ENCODE data around the gene CYB5R4.

CYB5R4 gene

DNA sequence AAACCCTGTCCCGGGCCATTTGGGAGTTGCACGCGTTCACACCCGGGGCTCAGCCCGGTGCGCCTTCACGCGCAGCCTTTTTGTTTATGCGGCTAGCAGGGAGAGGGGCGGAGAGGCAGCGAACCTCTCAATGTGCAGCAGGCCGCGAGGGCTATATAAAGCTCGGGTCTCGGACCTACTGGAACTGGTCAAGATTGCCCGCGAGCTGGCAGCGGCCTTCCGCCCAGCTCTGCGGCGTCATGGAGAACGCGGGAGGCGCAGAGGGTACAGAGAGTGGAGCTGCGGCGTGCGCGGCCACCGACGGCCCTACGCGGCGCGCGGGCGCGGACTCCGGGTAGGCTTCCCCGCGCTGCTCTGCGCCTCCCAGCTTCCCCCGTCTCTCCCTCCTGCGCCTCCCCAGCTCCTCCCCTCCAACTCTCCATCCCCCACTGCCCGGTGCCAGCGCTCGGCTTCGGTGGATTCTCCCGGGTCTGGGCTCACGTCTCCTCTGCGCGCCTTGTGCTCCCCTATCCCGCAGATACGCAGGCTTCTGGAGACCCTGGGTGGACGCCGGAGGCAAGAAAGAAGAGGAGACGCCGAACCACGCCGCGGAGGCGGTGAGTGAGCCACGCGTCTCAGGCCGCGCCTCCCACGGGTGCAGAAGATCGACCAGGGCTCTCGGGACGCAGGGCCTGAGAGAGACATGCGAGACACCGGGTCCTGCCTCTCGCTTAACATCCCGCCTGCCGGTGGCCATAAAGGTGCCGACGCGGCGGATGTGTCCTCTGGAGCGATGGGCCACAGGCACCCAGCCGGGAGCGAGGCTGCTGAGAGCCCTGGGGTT lies 6.1 kb upstream of the CYB5R4 start, which contains the start of gene RIPPLY2:
Gene RIPPLY2 (plus strand): TSS at position 183 of the 823 bp plus-strand sequence. CDS start 57 bp downstream, at position 240.
- H3K36me3 Mint-ChIP-seq = peaks cover 2% of the 10 kb centered on the region
- H3K9me3 Mint-ChIP-seq (ENCODE audit: low read depth) = no peaks in the 10 kb centered on the region
- no peak within 1 kb of the TSS for H3K27ac Mint-ChIP-seq
- H3K4me1 Mint-ChIP-seq (ENCODE audit: low read depth) = peaks cover 16% of the 10 kb centered on the region
- peak within 1 kb of the TSS; percentile 68 for H3K4me3 Mint-ChIP-seq
- peaks cover 48% of the 10 kb centered on the region for H3K27me3 Mint-ChIP-seq

DNA sequence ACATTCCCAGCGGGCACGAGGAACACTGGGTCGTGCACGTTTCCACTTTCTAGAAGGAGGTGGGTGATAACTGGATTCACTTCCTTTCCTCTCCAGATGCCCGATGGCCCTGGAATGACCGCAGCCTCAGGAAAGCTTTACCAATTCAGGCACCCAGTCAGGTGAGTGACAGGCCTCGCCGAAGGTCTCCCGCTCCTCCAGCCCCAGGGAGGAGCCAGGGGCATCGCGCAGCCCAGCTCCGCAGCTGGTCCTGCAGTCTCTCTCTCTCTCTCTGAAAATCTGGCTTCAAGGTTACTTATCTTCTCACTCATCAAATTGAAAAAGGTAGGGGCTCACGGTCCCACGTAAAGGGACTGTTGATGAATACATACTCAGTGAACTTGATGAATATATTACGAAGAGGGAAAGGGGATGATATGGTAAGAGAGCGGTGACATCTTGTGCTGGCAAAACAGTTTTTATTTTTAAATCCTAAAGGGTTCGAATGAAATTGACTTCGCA lies 5.4 kb upstream of the CYB5R4 start:
- peak overlapping the region; percentile 68 for H3K4me3 Mint-ChIP-seq
- no peaks in the 10 kb centered on the region for H3K9me3 Mint-ChIP-seq (ENCODE audit: low read depth)
- H3K4me1 Mint-ChIP-seq (ENCODE audit: low read depth) = peaks cover 23% of the 10 kb centered on the region
- H3K36me3 Mint-ChIP-seq = peaks cover 2% of the 10 kb centered on the region
- no peak overlapping the region for H3K27ac Mint-ChIP-seq
- H3K27me3 Mint-ChIP-seq = peaks cover 43% of the 10 kb centered on the region

DNA sequence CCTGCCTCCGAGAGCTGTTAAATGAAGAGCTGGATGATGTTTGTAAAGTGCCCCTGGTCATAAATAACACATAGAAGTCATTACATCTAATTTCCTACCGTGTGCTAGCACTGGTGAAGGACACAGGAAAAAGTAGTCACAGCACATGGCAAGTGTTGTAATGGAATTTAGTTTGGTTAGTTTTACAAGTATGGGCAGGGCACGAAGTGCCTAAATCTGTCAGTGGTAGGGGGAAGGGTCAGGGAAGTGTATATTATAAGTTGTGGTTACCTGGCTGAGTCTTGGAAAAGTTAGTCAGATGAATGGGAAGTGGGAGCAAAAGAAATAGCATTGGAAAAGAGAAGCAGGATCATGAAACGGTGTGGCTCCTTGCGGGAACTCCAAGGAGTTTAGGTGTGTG lies 4.7 kb upstream of the CYB5R4 start:
- Mint-ChIP-seq H3K27me3 (peaks cover 39% of the 10 kb centered on the region), H3K4me3 (peak overlapping the region; percentile 68), H3K4me1 (ENCODE audit: low read depth) (peaks cover 27% of the 10 kb centered on the region), H3K36me3 (peaks cover 2% of the 10 kb centered on the region), H3K27ac (no peak overlapping the region), H3K9me3 (ENCODE audit: low read depth) (no peaks in the 10 kb centered on the region)

DNA sequence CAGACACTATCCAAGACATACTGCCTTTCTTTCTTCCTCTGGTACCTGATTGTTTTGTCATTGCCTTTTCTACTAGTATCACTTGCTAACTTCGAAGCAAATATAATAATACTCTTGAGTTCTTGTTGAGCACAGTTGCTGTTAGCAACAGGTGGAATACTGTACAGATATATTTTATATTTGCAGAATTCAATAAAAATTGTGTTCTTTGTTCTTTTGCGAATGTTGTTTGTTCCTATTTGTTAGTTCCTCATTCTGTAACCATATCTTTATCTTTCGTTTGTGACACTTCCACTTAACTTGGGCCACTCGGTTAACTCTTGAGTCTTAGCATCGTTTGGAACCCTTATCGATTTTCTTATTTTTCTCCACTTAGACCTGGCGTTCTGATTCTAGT lies 868 bp downstream of the CYB5R4 start:
- Mint-ChIP-seq H3K27ac (peak overlapping the region; percentile 90), H3K9me3 (ENCODE audit: low read depth) (no peaks in the 10 kb centered on the region), H3K4me1 (ENCODE audit: low read depth) (peaks cover 40% of the 10 kb centered on the region), H3K4me3 (peak overlapping the region; percentile 99), H3K27me3 (peaks cover 3% of the 10 kb centered on the region), H3K36me3 (peaks cover 8% of the 10 kb centered on the region)

GRCh38 chr6:83860782-83861495 lies 1.4 kb downstream of the CYB5R4 start:
- Mint-ChIP-seq H3K27ac (peak overlapping the region; percentile 28), H3K27me3 (no peaks in the 10 kb centered on the region), H3K4me3 (peak overlapping the region; percentile 99), H3K36me3 (peaks cover 11% of the 10 kb centered on the region), H3K9me3 (ENCODE audit: low read depth) (no peaks in the 10 kb centered on the region), H3K4me1 (ENCODE audit: low read depth) (peaks cover 40% of the 10 kb centered on the region)

DNA sequence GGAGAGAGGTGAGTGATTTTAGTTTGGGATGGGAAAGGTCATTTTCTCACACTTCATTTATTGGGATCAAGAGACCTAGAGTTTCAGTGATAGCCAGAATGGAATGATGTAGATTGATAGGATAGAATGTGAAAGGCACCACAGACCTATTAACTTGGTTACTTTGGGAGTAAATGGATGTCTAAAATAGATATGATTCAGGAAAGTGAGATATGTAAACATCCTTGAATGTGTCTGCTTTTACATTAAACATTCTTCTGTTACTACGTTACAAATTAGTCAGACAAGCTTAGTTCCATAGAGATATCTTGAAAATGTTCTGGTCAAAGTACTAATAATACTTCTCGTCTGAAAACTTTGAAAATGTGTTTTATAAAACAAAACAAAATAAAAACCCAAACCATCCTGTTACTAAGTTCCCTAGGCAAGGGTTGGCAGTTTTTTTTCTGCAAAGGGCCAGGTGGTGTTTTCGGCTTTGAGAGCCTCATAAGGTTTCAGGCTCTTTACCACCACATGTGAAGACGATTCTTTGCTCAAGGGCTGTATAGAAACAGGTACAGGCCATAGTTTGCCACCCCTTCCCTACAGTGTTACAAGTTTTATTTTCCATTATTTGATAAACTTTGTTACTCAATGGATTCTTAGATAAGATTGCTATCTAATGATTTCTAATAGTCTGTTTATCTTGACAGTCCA lies 3.4 kb downstream of the CYB5R4 start:
- Mint-ChIP-seq H3K4me3 (no peak overlapping the region), H3K9me3 (ENCODE audit: low read depth) (peaks cover 8% of the 10 kb centered on the region), H3K27ac (no peak overlapping the region), H3K4me1 (ENCODE audit: low read depth) (peaks cover 39% of the 10 kb centered on the region), H3K27me3 (no peaks in the 10 kb centered on the region), H3K36me3 (peaks cover 23% of the 10 kb centered on the region)

DNA sequence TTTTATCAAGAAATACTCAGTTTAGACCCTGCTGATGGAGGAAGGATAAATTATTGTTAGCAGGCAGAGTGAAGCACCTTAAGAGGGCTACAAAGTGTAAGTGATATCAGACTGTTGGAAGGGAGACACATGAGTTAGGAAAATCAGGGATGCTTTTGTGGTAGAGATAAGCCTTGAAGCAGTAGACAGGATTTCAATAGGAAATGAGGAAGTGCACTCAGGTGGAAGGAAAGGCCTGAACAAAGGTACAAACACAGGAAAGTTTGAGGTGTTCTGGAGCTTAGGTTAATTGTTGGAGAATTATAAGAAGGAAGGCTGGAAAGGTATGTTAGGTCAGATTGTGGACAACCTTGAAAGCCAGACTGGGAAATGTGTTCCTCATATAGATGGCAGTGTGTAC lies 7.6 kb downstream of the CYB5R4 start:
- Mint-ChIP-seq H3K27me3 (no peaks in the 10 kb centered on the region), H3K9me3 (ENCODE audit: low read depth) (peaks cover 11% of the 10 kb centered on the region), H3K4me3 (no peak overlapping the region), H3K4me1 (ENCODE audit: low read depth) (peaks cover 16% of the 10 kb centered on the region), H3K27ac (no peak overlapping the region), H3K36me3 (peaks cover 35% of the 10 kb centered on the region)

- Mint-ChIP-seq H3K27ac (no peak overlapping the region), H3K4me3 (no peak overlapping the region), H3K36me3 (peaks cover 35% of the 10 kb centered on the region), H3K9me3 (ENCODE audit: low read depth) (peaks cover 11% of the 10 kb centered on the region), H3K4me1 (ENCODE audit: low read depth) (peaks cover 17% of the 10 kb centered on the region), H3K27me3 (no peaks in the 10 kb centered on the region)
Measured at GRCh38 chr6:83867527-83868161, 8.2 kb downstream of the CYB5R4 start.

GRCh38 chr6:83868639-83869038 lies 9.2 kb downstream of the CYB5R4 start:
- Mint-ChIP-seq H3K4me3 (no peak overlapping the region), H3K27me3 (no peaks in the 10 kb centered on the region), H3K4me1 (ENCODE audit: low read depth) (peaks cover 23% of the 10 kb centered on the region), H3K27ac (no peak overlapping the region), H3K9me3 (ENCODE audit: low read depth) (peaks cover 11% of the 10 kb centered on the region), H3K36me3 (peaks cover 35% of the 10 kb centered on the region)

DNA sequence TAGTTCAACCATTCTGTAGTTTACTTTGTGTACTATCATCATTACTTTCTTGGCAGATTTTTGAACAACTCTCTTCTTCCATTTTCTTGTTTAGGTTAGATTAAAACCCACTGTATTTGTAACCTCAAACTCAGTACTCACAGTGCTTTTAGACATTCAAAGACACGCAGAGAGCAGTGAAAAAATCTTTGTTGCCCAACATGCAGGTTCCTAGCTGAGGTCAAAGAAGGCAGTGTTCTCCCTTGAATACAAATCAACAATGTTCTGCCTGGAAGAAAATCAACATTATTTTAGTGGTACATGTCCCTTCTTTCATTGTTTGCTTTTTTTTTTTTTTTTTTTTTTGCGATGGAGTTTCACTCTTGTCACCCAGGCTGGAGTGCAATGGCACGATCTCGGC lies 11.2 kb downstream of the CYB5R4 start:
- no peak overlapping the region for H3K27ac Mint-ChIP-seq

DNA sequence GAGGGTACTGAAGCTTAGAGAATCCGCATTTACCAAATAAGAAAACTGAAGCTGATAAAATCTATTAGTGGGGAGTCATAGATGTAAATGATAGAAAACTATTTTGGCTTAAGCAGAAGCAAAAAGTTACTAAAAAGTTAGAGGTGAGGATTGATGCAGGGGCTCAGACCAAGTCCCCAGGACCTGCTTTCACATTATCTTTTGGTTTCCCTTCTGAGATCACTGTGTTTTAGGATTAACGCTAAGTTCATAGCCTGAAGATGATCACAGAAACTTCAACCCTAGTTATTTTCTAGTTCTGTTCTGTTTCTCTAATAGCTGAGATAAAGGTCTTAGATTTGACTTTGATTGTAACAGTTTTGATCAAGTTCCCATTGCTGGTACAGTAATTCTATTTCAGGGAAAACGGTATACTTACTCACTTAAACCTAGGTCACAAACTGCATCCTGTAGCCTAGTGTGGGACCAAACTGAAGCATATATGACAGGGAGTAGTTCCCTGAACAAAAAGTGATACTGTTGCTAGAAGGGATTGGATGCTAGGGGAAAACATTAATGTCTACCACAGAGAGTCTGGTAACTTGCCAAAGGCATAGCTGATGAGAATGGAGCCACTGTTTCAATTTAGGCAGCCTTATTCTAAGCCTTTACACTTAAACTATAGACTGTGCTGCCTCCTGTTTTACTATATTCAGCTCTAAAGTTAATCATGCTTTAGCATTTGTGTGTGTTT lies 13.1 kb downstream of the CYB5R4 start:
- Mint-ChIP-seq H3K9me3 (ENCODE audit: low read depth) (peaks cover 4% of the 10 kb centered on the region), H3K27ac (no peak overlapping the region), H3K36me3 (peaks cover 17% of the 10 kb centered on the region), H3K27me3 (no peaks in the 10 kb centered on the region), H3K4me1 (ENCODE audit: low read depth) (peaks cover 36% of the 10 kb centered on the region), H3K4me3 (no peak overlapping the region)

More for the DNA sequence above, 11.2 kb downstream of the CYB5R4 start:
- no peak overlapping the region for H3K4me3 Mint-ChIP-seq
- H3K9me3 Mint-ChIP-seq (ENCODE audit: low read depth) = peaks cover 11% of the 10 kb centered on the region
- H3K27me3 Mint-ChIP-seq = no peaks in the 10 kb centered on the region
- H3K36me3 Mint-ChIP-seq = peaks cover 25% of the 10 kb centered on the region
- H3K4me1 Mint-ChIP-seq (ENCODE audit: low read depth) = peaks cover 28% of the 10 kb centered on the region

DNA sequence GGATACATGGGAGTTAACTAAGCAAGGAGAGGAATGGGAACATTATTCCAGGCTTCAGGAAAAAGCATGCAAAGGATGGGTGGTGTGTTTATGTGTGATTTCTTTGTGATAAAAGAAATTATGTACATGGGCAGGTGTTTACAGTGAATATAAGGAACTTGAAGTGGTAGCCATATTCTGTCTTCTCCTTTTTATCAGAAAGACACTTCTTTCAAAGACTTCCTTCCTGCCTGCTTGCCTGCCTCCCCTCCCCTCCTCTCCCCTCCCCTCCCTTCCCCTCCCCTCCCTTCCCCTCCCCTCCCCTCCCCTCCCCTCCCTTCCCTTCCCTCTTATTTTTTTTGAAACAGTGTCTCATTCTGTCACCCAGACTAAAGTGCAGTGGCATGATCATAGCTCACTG lies 14.4 kb downstream of the CYB5R4 start:
- H3K27ac Mint-ChIP-seq = no peak overlapping the region

DNA sequence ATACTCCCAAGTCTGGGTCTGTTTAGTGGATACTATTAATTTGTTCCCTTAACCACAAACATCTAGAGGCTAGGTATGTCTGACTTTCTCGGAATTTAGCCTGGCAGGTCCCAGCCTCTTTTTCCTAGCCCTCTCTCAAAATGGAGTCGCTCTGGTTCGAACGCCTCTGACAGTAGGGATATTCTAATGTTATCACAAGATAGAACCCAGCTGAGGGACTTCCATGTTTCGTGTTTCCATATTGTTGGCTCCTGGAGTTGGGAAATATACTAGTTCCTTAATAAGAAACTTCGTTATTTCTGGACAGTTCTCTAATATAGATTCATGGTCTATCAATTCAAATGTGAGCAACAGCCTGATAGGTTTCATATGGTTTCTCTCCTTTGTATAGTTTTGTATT lies 16.4 kb downstream of the CYB5R4 start:
- Mint-ChIP-seq H3K9me3 (ENCODE audit: low read depth) (no peaks in the 10 kb centered on the region), H3K27ac (no peak overlapping the region), H3K4me3 (no peak overlapping the region), H3K27me3 (no peaks in the 10 kb centered on the region), H3K36me3 (peaks cover 3% of the 10 kb centered on the region), H3K4me1 (ENCODE audit: low read depth) (peaks cover 49% of the 10 kb centered on the region)

More for the DNA sequence above, 14.4 kb downstream of the CYB5R4 start:
- H3K36me3 Mint-ChIP-seq = peaks cover 5% of the 10 kb centered on the region
- no peaks in the 10 kb centered on the region for H3K9me3 Mint-ChIP-seq (ENCODE audit: low read depth)
- H3K4me3 Mint-ChIP-seq = no peak overlapping the region
- H3K4me1 Mint-ChIP-seq (ENCODE audit: low read depth) = peaks cover 42% of the 10 kb centered on the region
- no peaks in the 10 kb centered on the region for H3K27me3 Mint-ChIP-seq
